HepG2 (cell line): ENCODE measurements around the gene HDGFL2. TPM values are rescaled to one million over a fixed set of nuclear protein-coding genes. Genes with fewer than 3 reads are reported as not detected.

Experiments used
- ATAC-seq: fragments of 200-7000 bp; cut with Tn5 transposase; 3 replicates; pipeline ENCODE4 v1.9.1; 2020; ENCODE audit warnings: mild to moderate bottlenecking, moderate library complexity
- BruUV-seq: library from RNA; stranded (reverse); fragments of 400-500 nt; replicated peaks from 2 replicates; lab custom pipeline; 2021; lab: Mats Ljungman, UMichigan
- CTCF ChIA-PET: fragments of 300-600 bp; formaldehyde crosslinking; extraction: SDS; loops from one replicate; lab custom pipeline; 2021; ENCODE audit warnings: low total read pairs, inconsistent platforms, low intra/inter-chr PET ratio; lab: Yijun Ruan, JAX
- POLR2A ChIA-PET: fragments of 350-600 bp; sonication (Branson Sonifier 250); formaldehyde crosslinking; loops from one replicate; lab custom pipeline; 2020; ENCODE audit warnings: antibody characterized with exemption, inconsistent platforms; lab: Yijun Ruan, JAX
- DNase-seq: peaks from one replicate; pipeline ENCODE4 v3.0.0-alpha.2; 2015; ENCODE audit warnings: low spot score
- FAIRE-seq: peaks from 3 replicates; lab custom pipeline; 2011; peaks lifted over from hg19 to GRCh38; lab: Jason Lieb, UNC
- H2AFZ ChIP-seq: one replicate; pipeline ENCODE4 v1.6.1; 2011; ENCODE audit warnings: low read length, inconsistent platforms
- H3K27ac ChIP-seq: fragments of 300-600 bp; 3 replicates; pipeline ENCODE4 v1.8.0; 2011; ENCODE audit warnings: mixed run types, mild to moderate bottlenecking, mixed read lengths, low read length, inconsistent platforms; ENCODE audit not compliant: insufficient read depth; ENCODE audit errors: extremely low read length
- H3K27me3 ChIP-seq, 2 experiments: fragments of 200-600 bp in 1 of 2; 2 replicates in 1 of 2; 3 replicates in 1 of 2; pipeline versions ENCODE4 v1.6.0 to v1.8.0; 2011; ENCODE audit warnings: low read length in 2 of 2, mild to moderate bottlenecking in 2 of 2, moderate library complexity in 2 of 2, inconsistent platforms in 1 of 2; ENCODE audit not compliant: insufficient read depth in 2 of 2, control insufficient read depth in 1 of 2
- H3K36me3 ChIP-seq, 2 experiments: fragments of 200-600 bp in 1 of 2; replicated peaks in 1 of 2; 2 replicates in 1 of 2; 3 replicates in 1 of 2; pipeline versions ENCODE4 v1.5.1 to v1.8.0; 2011; ENCODE audit warnings: low read length in 2 of 2, inconsistent platforms in 1 of 2; ENCODE audit not compliant: insufficient read depth in 2 of 2, control insufficient read depth in 1 of 2
- H3K4me1 ChIP-seq: 2 replicates; pipeline ENCODE4 v1.5.1; 2012; ENCODE audit warnings: low read length, inconsistent platforms; ENCODE audit not compliant: insufficient read depth
- H3K4me2 ChIP-seq: 2 replicates; pipeline ENCODE4 v1.6.0; 2011; ENCODE audit warnings: low read depth, low read length, inconsistent platforms
- H3K4me3 ChIP-seq, 3 experiments: fragments of 200-600 bp in 1 of 3; sonication (generic), shearing (Covaris generic) in 1 of 3; replicated peaks in 1 of 3; 2 replicates each; pipeline ENCODE4 v1.5.1; 2011 to 2016; ENCODE audit warnings: low read length in 3 of 3, inconsistent platforms in 2 of 3, low read depth in 2 of 3, mild to moderate bottlenecking in 2 of 3, control low read depth in 1 of 3, mixed read lengths in 1 of 3; ENCODE audit not compliant: insufficient read depth in 1 of 3
- H3K79me2 ChIP-seq: one replicate; pipeline ENCODE4 v1.6.1; 2011; ENCODE audit warnings: low read length, inconsistent platforms; ENCODE audit not compliant: insufficient read depth
- H3K9ac ChIP-seq: 2 replicates; pipeline ENCODE4 v1.6.0; 2011; ENCODE audit warnings: mild to moderate bottlenecking, low read depth, low read length, inconsistent platforms; ENCODE audit not compliant: insufficient read depth
- H3K9me3 ChIP-seq: 2 replicates; pipeline ENCODE4 v1.5.1; 2012; ENCODE audit warnings: mild to moderate bottlenecking, low read length
- H4K20me1 ChIP-seq: 2 replicates; pipeline ENCODE4 v1.6.0; 2011; ENCODE audit warnings: inconsistent platforms, mild to moderate bottlenecking, low read length, moderate library complexity; ENCODE audit not compliant: insufficient read depth
- AGO2 ChIP-seq: fragments of 200-400 bp; formaldehyde crosslinking; optimal IDR thresholded peaks from 2 replicates; pipeline ENCODE3; 2017; ENCODE audit warnings: mild to moderate bottlenecking, low read depth, low read length, moderate library complexity
- ELF1 ChIP-seq: sonication (generic); formaldehyde crosslinking; IDR thresholded peaks from 2 replicates; pipeline ENCODE4 v1.4.0; 2020; ENCODE audit warnings: missing genetic modification reagents
- EZH2 ChIP-seq: conservative IDR thresholded peaks from 2 replicates; pipeline ENCODE4 v1.6.1; 2012; ENCODE audit warnings: mild to moderate bottlenecking, low read depth, low read length, moderate library complexity
- HNRNPL ChIP-seq: fragments of 200-400 bp; formaldehyde crosslinking; IDR thresholded peaks from 2 replicates; pipeline ENCODE4 v1.6.1; 2017; ENCODE audit warnings: mild to moderate bottlenecking, low read depth, low read length
- KDM5A ChIP-seq: fragments of 200-600 bp; sonication (generic); IDR thresholded peaks from 2 replicates; pipeline ENCODE4 v1.7.0; 2018; ENCODE audit warnings: antibody characterized with exemption, mild to moderate bottlenecking, low read length, borderline replicate concordance
- TEAD3 ChIP-seq: optimal IDR thresholded peaks from 2 replicates; pipeline ENCODE3; 2016; ENCODE audit warnings: borderline replicate concordance
- ZBTB42 ChIP-seq: sonication (generic); formaldehyde crosslinking; IDR thresholded peaks from 2 replicates; pipeline ENCODE4 v1.5.0; 2020; ENCODE audit warnings: mild to moderate bottlenecking, missing genetic modification reagents
- ZNF10 ChIP-seq: sonication (generic); formaldehyde crosslinking; IDR thresholded peaks from 2 replicates; pipeline ENCODE4 v1.4.0; 2020; ENCODE audit warnings: mild to moderate bottlenecking, low read depth, missing genetic modification reagents, borderline replicate concordance
- ZNF138 ChIP-seq: sonication (generic); formaldehyde crosslinking; IDR thresholded peaks from 2 replicates; pipeline ENCODE4 v1.5.0; 2020; ENCODE audit warnings: mild to moderate bottlenecking, low read depth, missing genetic modification reagents
- ZNF230 ChIP-seq: sonication (generic); formaldehyde crosslinking; IDR thresholded peaks from 2 replicates; pipeline ENCODE4 v1.4.0; 2020; ENCODE audit warnings: mild to moderate bottlenecking, missing genetic modification reagents
- WGBS: methylation state at CpG from one replicate; pipeline ENCODE4 v1.1.6; 2017; ENCODE audit warnings: low lambda C conversion rate; 5-methylcytosine and 5-hydroxymethylcytosine counted together
- in situ Hi-C: cut with HindIII; loops from 2 replicates; pipeline ENCODE4 v1.10.0; 2017; ENCODE audit warnings: low pct_unique_long_range_greater_than_20kb; ENCODE audit not compliant: extremely low pct_ligation_motif_present
- intact Hi-C: fragments of 100-400 bp; cut with micrococcal nuclease; formaldehyde crosslinking; loops from one replicate; pipeline ENCODE4 v1.10.0; 2022; ENCODE audit not compliant: unreplicated experiment
- polyA plus RNA-seq, 8 experiments: library from polyadenylated mRNA; depleted of rRNA in 3 of 8; stranded (reverse) in 7 of 8; unstranded in 1 of 8; fragments of >200 nt; fragmentation: Illumina TruSeq in 4 of 8; extraction: Trizol in 4 of 8; gene quantifications; 2 replicates each; pipeline versions ENCODE4 v1.2.1 to v1.2.3, GENCODE V29; 2011 to 2016; ENCODE audit warnings: low read depth in 4 of 8, missing spikeins in 1 of 8, mixed read lengths in 1 of 8; ENCODE audit not compliant: insufficient read depth in 1 of 8
- total RNA-seq, 5 experiments: library from RNA; depleted of rRNA; stranded (reverse); fragments of >200 nt; fragmentation: Illumina TruSeq; extraction: Trizol; gene quantifications; 2 replicates each; pipeline ENCODE4 v1.2.3, GENCODE V29; 2016; ENCODE audit warnings: low read depth in 1 of 5
- TF ChIP-seq, protein P1 (sequence below): sonication (generic); formaldehyde crosslinking; IDR thresholded peaks from 2 replicates; pipeline ENCODE4 v1.4.0; 2020; ENCODE audit warnings: missing genetic modification reagents, mild to moderate bottlenecking, borderline replicate concordance
- TF ChIP-seq, protein P2 (sequence below): sonication (generic); formaldehyde crosslinking; IDR thresholded peaks from 2 replicates; pipeline ENCODE4 v1.5.1; 2020; ENCODE audit warnings: mild to moderate bottlenecking, missing genetic modification reagents, moderate library complexity
- TF ChIP-seq, protein P3 (sequence below): sonication (generic); formaldehyde crosslinking; IDR thresholded peaks from 2 replicates; pipeline ENCODE4 v1.4.0; 2020; ENCODE audit warnings: missing genetic modification reagents
- TF ChIP-seq, protein P4 (sequence below): IDR thresholded peaks from 2 replicates; pipeline ENCODE4 v1.6.1; 2016; ENCODE audit warnings: mild to moderate bottlenecking

The HDGFL2 gene
- total and polyA plus RNA-seq, 2 of the 13 experiments (the other 11 are each of a cell fraction or from before 2014, with no cell fraction given) = 20.0 to 51.1 TPM

DNA sequence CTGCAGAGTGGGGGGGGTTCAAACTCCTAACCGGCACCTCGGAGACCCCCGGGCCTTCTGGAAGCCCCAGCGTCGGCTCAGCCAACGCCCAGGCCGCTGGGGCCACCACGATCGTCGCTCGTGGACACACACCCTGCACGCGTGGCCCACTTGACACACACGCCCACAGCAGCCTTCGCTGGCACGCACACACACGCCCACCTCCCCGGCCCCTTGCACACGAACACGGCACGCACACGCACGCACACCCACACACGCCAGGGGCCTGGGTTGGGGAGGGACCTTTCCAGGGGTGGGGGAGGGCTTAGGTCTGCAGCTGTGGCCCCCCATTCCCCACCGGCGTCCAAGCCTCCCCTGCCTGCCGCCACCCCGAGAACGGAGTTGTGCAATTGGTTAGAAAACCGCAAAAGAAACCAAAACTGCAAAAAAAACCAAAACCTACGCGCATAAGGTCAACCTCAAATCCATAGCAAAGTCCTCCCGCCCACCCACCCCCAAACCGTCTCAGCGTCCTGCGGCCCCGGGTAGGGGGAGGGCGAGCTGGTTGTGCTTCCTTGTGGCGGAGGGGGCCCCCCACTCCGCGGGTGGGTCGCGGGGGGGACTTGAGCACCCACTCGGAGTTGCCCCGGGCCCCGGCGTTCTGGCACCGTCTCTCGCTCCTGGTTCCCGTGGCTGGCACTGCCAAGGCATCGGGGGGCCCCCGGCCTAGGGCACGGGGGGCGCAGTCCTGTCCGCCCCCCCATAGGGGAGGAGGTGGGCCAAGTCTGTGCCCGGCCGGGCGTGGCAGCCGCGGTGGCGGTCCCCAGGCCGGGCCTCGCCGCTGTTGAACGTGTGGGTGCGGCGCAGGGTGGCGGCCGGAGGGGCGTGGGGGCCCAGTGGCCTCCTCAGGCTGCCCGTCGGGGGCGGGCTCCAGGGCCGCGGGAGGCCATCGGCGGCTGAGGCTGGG lies 71.1 kb downstream of the HDGFL2 start:
- 97% methylated on average over 63 of the region's 77 CpGs for WGBS
- no peak for DNase-seq
- Histone ChIP-seq H3K4me2 (no peak overlapping the region), H3K9me3 (no peaks in the 10 kb centered on the region)
- TSS peak; percentile 41 for BruUV-seq
- CTCF ChIA-PET = no interaction called here
- TF ChIP-seq HNRNPL (peak; percentile 73; the same call in 1 of the 2 replicates), KDM5A (no peak), EZH2 (no peak), ZBTB42 (no peak), ZNF10 (no peak), ELF1 (no peak), AGO2 (peak; percentile 52), TEAD3 (CRISPR knock-in tag) (no peak), ZNF138 (CRISPR knock-in tag) (no peak), ZNF230 (no peak)
- TF ChIP-seq, protein P1, sequence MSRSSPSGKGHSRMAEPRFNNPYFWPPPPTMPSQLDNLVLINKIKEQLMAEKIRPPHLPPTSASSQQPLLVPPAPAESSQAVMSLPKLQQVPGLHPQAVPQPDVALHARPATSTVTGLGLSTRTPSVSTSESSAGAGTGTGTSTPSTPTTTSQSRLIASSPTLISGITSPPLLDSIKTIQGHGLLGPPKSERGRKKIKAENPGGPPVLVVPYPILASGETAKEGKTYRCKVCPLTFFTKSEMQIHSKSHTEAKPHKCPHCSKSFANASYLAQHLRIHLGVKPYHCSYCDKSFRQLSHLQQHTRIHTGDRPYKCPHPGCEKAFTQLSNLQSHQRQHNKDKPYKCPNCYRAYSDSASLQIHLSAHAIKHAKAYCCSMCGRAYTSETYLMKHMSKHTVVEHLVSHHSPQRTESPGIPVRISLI = no peak
- TF ChIP-seq, protein P2, sequence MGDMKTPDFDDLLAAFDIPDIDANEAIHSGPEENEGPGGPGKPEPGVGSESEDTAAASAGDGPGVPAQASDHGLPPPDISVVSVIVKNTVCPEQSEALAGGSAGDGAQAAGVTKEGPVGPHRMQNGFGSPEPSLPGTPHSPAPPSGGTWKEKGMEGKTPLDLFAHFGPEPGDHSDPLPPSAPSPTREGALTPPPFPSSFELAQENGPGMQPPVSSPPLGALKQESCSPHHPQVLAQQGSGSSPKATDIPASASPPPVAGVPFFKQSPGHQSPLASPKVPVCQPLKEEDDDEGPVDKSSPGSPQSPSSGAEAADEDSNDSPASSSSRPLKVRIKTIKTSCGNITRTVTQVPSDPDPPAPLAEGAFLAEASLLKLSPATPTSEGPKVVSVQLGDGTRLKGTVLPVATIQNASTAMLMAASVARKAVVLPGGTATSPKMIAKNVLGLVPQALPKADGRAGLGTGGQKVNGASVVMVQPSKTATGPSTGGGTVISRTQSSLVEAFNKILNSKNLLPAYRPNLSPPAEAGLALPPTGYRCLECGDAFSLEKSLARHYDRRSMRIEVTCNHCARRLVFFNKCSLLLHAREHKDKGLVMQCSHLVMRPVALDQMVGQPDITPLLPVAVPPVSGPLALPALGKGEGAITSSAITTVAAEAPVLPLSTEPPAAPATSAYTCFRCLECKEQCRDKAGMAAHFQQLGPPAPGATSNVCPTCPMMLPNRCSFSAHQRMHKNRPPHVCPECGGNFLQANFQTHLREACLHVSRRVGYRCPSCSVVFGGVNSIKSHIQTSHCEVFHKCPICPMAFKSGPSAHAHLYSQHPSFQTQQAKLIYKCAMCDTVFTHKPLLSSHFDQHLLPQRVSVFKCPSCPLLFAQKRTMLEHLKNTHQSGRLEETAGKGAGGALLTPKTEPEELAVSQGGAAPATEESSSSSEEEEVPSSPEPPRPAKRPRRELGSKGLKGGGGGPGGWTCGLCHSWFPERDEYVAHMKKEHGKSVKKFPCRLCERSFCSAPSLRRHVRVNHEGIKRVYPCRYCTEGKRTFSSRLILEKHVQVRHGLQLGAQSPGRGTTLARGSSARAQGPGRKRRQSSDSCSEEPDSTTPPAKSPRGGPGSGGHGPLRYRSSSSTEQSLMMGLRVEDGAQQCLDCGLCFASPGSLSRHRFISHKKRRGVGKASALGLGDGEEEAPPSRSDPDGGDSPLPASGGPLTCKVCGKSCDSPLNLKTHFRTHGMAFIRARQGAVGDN (CRISPR knock-in tag) = peak; percentile 1; the same call in 1 of the 2 replicates
- TF ChIP-seq, protein P3, sequence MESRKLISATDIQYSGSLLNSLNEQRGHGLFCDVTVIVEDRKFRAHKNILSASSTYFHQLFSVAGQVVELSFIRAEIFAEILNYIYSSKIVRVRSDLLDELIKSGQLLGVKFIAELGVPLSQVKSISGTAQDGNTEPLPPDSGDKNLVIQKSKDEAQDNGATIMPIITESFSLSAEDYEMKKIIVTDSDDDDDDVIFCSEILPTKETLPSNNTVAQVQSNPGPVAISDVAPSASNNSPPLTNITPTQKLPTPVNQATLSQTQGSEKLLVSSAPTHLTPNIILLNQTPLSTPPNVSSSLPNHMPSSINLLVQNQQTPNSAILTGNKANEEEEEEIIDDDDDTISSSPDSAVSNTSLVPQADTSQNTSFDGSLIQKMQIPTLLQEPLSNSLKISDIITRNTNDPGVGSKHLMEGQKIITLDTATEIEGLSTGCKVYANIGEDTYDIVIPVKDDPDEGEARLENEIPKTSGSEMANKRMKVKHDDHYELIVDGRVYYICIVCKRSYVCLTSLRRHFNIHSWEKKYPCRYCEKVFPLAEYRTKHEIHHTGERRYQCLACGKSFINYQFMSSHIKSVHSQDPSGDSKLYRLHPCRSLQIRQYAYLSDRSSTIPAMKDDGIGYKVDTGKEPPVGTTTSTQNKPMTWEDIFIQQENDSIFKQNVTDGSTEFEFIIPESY (CRISPR knock-in tag) = peak; percentile 77
- TF ChIP-seq, protein P4, sequence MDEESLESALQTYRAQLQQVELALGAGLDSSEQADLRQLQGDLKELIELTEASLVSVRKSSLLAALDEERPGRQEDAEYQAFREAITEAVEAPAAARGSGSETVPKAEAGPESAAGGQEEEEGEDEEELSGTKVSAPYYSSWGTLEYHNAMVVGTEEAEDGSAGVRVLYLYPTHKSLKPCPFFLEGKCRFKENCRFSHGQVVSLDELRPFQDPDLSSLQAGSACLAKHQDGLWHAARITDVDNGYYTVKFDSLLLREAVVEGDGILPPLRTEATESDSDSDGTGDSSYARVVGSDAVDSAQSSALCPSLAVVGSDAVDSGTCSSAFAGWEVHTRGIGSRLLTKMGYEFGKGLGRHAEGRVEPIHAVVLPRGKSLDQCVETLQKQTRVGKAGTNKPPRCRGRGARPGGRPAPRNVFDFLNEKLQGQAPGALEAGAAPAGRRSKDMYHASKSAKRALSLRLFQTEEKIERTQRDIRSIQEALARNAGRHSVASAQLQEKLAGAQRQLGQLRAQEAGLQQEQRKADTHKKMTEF (CRISPR knock-in tag) = no peak
- TF ChIP-seq, all 625 proteins: peak for 4
- Histone ChIP-seq H4K20me1 (no peaks in the 10 kb centered on the region), H3K4me3 (no peak overlapping the region), H3K79me2 (peaks cover 5% of the 10 kb centered on the region), H3K9ac (no peak overlapping the region), H3K4me1 (peaks cover 42% of the 10 kb centered on the region), H3K27ac (peak overlapping the region; percentile 38), H3K36me3 (peaks cover 6 to 9% of the 10 kb centered on the region in 2 experiments; a peak in 4 of 5 replicates), H3K27me3 (no peaks in the 10 kb centered on the region), H2AFZ (no peak overlapping the region)
- in situ Hi-C loops (no loop called here), intact Hi-C loops (no loop called here)
- POLR2A ChIA-PET = no interaction called here
- FAIRE-seq = no peak
- no peak for ATAC-seq
